Activated CD4-positive, alpha-beta T cell treated with anti-CD3 and anti-CD28 coated beads for 36 hours (primary cell): ENCODE measurements around the gene CNTNAP5. TPM values are rescaled to one million over a fixed set of nuclear protein-coding genes. Genes with fewer than 3 reads are reported as not detected.

Experiments
- ATAC-seq: fragments of 200-7000 bp; cut with Tn5 transposase; one replicate; pipeline ENCODE4 v1.10.0; 2021; ENCODE audit warnings: mild to moderate bottlenecking, moderate library complexity
- CTCF ChIA-PET: fragments of 350-600 bp; sonication (Branson Sonifier 250); formaldehyde crosslinking; loops from one replicate; lab custom pipeline; 2021; ENCODE audit warnings: antibody characterized with exemption; lab: Charles Lee
- POLR2A ChIA-PET: fragments of 350-600 bp; sonication (Branson Sonifier 250); formaldehyde crosslinking; loops from one replicate; lab custom pipeline; 2021; ENCODE audit warnings: antibody characterized with exemption, inconsistent platforms; lab: Charles Lee
- DNase-seq: peaks from one replicate; pipeline ENCODE4 v3.0.0-alpha.2; 2020
- H3K27ac Mint-ChIP-seq: one replicate; pipeline ENCODE4 v1.8.0; 2021; ENCODE audit warnings: mixed read lengths
- H3K27me3 Mint-ChIP-seq: one replicate; pipeline ENCODE4 v1.8.0; 2021; ENCODE audit warnings: mixed read lengths
- H3K36me3 Mint-ChIP-seq: one replicate; pipeline ENCODE4 v1.8.0; 2021; ENCODE audit warnings: low read depth, mixed read lengths
- H3K4me1 Mint-ChIP-seq: one replicate; pipeline ENCODE4 v1.8.0; 2021; ENCODE audit warnings: mixed read lengths
- H3K4me3 Mint-ChIP-seq: one replicate; pipeline ENCODE4 v1.8.0; 2021; ENCODE audit warnings: mild to moderate bottlenecking, moderate library complexity, mixed read lengths
- H3K9me3 Mint-ChIP-seq: one replicate; pipeline ENCODE4 v1.8.0; 2021; ENCODE audit warnings: low read depth, mixed read lengths
- intact Hi-C, 2 experiments: fragments of 100-400 bp; cut with DNase I in 1 of 2; cut with micrococcal nuclease in 1 of 2; formaldehyde crosslinking; loops; one replicate each; pipeline versions ENCODE4 v1.14.2 to v1.15.1; 2022 to 2024; cut with DNase I, micrococcal nuclease
- total RNA-seq, 2 experiments: library from RNA; stranded (reverse); gene quantifications; one replicate each; pipeline ENCODE4 v1.2.3, GENCODE V29; 2021

CNTNAP5 gene
- total RNA-seq, 2 experiments from 2014 or later, result not detected

GRCh38 chr2:124213977-124214587 lies 189.0 kb downstream of the CNTNAP5 start:
- intact Hi-C loops, result no loop called here
- Mint-ChIP-seq H3K27ac (no peak overlapping the region), H3K27me3 (no peaks in the 10 kb centered on the region), H3K4me3 (no peak overlapping the region), H3K36me3 (no peaks in the 10 kb centered on the region), H3K4me1 (no peaks in the 10 kb centered on the region), H3K9me3 (peaks cover 5% of the 10 kb centered on the region)
- ChIA-PET POLR2A (no interaction called here), CTCF (no interaction called here)
- no peak for ATAC-seq
- no peak for DNase-seq

- H3K4me1 Mint-ChIP-seq, result no peaks in the 10 kb centered on the region
- ChIA-PET CTCF (interaction anchor here (0.6 kb wide), 1 partner anchor 119 kb away, joined by 4 read pairs; no protein-coding TSS in a partner anchor), POLR2A (no interaction called here)
- intact Hi-C loops, result no loop called here
- DNase-seq (no peak), ATAC-seq (no peak)
- H3K36me3 Mint-ChIP-seq, result no peaks in the 10 kb centered on the region
- H3K9me3 Mint-ChIP-seq, result peaks cover 2% of the 10 kb centered on the region
- H3K27ac Mint-ChIP-seq, result no peak overlapping the region
- H3K27me3 Mint-ChIP-seq, result no peaks in the 10 kb centered on the region
- H3K4me3 Mint-ChIP-seq, result no peak overlapping the region
Observed at GRCh38 chr2:124246170-124246569, 221.1 kb downstream of the CNTNAP5 start.

- POLR2A ChIA-PET, result no interaction called here
- CTCF ChIA-PET, result interaction anchor here (0.8 to 1.5 kb wide), 2 partner anchors 8 to 16 kb away, joined by 3 to 6 read pairs; no protein-coding TSS in a partner anchor
- DNase-seq, result no peak
- Mint-ChIP-seq H3K36me3 (no peaks in the 10 kb centered on the region), H3K27ac (no peak overlapping the region), H3K4me1 (no peaks in the 10 kb centered on the region), H3K4me3 (no peak overlapping the region), H3K27me3 (no peaks in the 10 kb centered on the region), H3K9me3 (no peaks in the 10 kb centered on the region)
- ATAC-seq, result no peak
- intact Hi-C loops, result no loop called here
Observed at GRCh38 chr2:124248386-124248785, 223.3 kb downstream of the CNTNAP5 start.

- Mint-ChIP-seq H3K36me3 (no peaks in the 10 kb centered on the region), H3K4me1 (no peaks in the 10 kb centered on the region), H3K4me3 (no peak overlapping the region), H3K27ac (no peak overlapping the region), H3K9me3 (no peaks in the 10 kb centered on the region), H3K27me3 (no peaks in the 10 kb centered on the region)
- CTCF ChIA-PET, result interaction anchor here (0.8 kb wide), 1 partner anchor 159 kb away, joined by 3 read pairs; no protein-coding TSS in a partner anchor
- POLR2A ChIA-PET, result no interaction called here
- ATAC-seq (no peak), DNase-seq (no peak)
- intact Hi-C loops, result no loop called here
Observed at GRCh38 chr2:124250433-124250832, 225.3 kb downstream of the CNTNAP5 start.

DNA sequence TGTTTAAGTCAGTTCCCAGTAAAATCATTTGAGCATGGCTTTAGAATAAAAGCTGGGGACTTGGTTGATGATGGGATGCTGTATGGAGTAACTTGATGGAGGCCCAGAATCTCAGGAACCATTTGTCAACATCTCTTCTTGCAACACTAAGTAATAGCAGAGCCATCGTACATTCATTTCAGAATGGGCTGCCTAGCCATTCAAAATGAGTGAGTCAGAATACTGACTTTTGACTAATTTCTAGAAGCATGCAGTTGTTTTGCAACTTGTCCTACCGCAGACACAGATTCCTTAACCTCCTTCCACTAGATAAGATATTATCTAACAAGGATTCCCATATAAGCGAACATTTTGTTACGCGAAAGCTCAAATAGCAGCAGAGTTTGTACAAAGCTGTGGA lies 229.5 kb downstream of the CNTNAP5 start:
- ChIA-PET CTCF (no interaction called here), POLR2A (no interaction called here)
- DNase-seq (no peak), ATAC-seq (no peak)
- H3K4me3 Mint-ChIP-seq, result no peak overlapping the region
- H3K36me3 Mint-ChIP-seq, result no peaks in the 10 kb centered on the region
- H3K27ac Mint-ChIP-seq, result no peak overlapping the region
- intact Hi-C loops, result no loop called here
- H3K4me1 Mint-ChIP-seq, result no peaks in the 10 kb centered on the region
- H3K9me3 Mint-ChIP-seq, result peaks cover 2% of the 10 kb centered on the region
- no peaks in the 10 kb centered on the region for H3K27me3 Mint-ChIP-seq

DNA sequence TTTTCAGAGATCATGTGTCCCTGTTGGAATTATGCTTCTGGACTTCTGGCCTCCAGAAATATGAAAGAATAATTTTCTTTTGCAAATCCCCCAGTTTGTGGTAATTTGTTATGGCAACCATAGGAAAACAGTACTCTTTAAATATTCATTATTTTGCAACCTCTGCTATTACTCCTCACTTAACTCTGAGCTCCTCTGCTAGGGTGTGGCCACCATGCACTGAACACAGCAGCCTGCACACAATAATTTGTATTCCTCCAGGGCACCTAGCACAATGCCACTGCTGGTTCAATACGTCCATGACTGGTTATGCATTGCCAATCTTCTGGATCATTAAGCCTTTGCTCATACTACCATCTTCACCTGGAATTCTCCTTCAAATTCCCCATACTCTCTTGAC lies 232.0 kb downstream of the CNTNAP5 start:
- DNase-seq (no peak), ATAC-seq (no peak)
- Mint-ChIP-seq H3K27ac (no peak overlapping the region), H3K4me3 (no peak overlapping the region), H3K4me1 (no peaks in the 10 kb centered on the region), H3K36me3 (no peaks in the 10 kb centered on the region), H3K9me3 (peaks cover 4% of the 10 kb centered on the region), H3K27me3 (no peaks in the 10 kb centered on the region)
- ChIA-PET POLR2A (no interaction called here), CTCF (no interaction called here)
- intact Hi-C loops, result no loop called here

GRCh38 chr2:124258140-124258880 lies 233.2 kb downstream of the CNTNAP5 start:
- ATAC-seq, result no peak
- ChIA-PET POLR2A (no interaction called here), CTCF (no interaction called here)
- H3K9me3 Mint-ChIP-seq, result peaks cover 4% of the 10 kb centered on the region
- no peak overlapping the region for H3K27ac Mint-ChIP-seq
- intact Hi-C loops, result no loop called here
- H3K4me1 Mint-ChIP-seq, result no peaks in the 10 kb centered on the region
- H3K4me3 Mint-ChIP-seq, result no peak overlapping the region
- no peaks in the 10 kb centered on the region for H3K36me3 Mint-ChIP-seq
- no peak for DNase-seq
- no peaks in the 10 kb centered on the region for H3K27me3 Mint-ChIP-seq

- Mint-ChIP-seq H3K27ac (no peak overlapping the region), H3K4me3 (no peak overlapping the region), H3K9me3 (peaks cover 4% of the 10 kb centered on the region), H3K36me3 (no peaks in the 10 kb centered on the region), H3K27me3 (no peaks in the 10 kb centered on the region), H3K4me1 (no peaks in the 10 kb centered on the region)
- no peak for DNase-seq
- no peak for ATAC-seq
- ChIA-PET POLR2A (no interaction called here), CTCF (no interaction called here)
- intact Hi-C loops, result no loop called here
Observed at GRCh38 chr2:124261456-124261855, 236.4 kb downstream of the CNTNAP5 start.

GRCh38 chr2:124264551-124265091 lies 239.5 kb downstream of the CNTNAP5 start:
- no peak overlapping the region for H3K4me3 Mint-ChIP-seq
- no peaks in the 10 kb centered on the region for H3K4me1 Mint-ChIP-seq
- intact Hi-C loops, result no loop called here
- ATAC-seq (no peak), DNase-seq (no peak)
- no peaks in the 10 kb centered on the region for H3K27me3 Mint-ChIP-seq
- no peak overlapping the region for H3K27ac Mint-ChIP-seq
- H3K36me3 Mint-ChIP-seq, result no peaks in the 10 kb centered on the region
- ChIA-PET CTCF (no interaction called here), POLR2A (no interaction called here)
- peaks cover 3% of the 10 kb centered on the region for H3K9me3 Mint-ChIP-seq

DNA sequence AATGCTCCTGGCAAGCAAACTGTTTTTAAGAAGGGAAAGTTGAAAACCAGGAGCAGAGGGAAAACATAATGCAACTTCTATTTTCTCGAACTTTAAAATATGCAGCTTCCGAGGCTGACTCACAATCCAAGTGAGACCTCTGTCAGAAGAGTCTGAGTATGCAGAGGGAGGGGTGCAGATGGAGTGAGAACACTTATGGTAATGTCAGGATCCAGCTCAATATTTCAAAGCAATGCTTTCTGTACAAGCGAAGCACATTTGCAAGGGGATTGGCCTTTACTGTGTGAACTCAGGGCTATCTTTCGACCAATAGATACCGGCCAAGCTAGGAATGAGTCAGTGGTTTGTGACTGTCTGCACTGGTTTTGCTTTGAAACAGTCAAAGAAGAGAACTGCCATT lies 242.7 kb downstream of the CNTNAP5 start:
- Mint-ChIP-seq H3K36me3 (no peaks in the 10 kb centered on the region), H3K27ac (no peak overlapping the region), H3K4me1 (no peaks in the 10 kb centered on the region), H3K4me3 (no peak overlapping the region), H3K9me3 (no peaks in the 10 kb centered on the region), H3K27me3 (no peaks in the 10 kb centered on the region)
- DNase-seq, result no peak
- intact Hi-C loops, result no loop called here
- CTCF ChIA-PET, result interaction anchor here (0.9 kb wide), 1 partner anchor 8 kb away, joined by 3 read pairs; no protein-coding TSS in a partner anchor
- POLR2A ChIA-PET, result no interaction called here
- no peak for ATAC-seq

DNA sequence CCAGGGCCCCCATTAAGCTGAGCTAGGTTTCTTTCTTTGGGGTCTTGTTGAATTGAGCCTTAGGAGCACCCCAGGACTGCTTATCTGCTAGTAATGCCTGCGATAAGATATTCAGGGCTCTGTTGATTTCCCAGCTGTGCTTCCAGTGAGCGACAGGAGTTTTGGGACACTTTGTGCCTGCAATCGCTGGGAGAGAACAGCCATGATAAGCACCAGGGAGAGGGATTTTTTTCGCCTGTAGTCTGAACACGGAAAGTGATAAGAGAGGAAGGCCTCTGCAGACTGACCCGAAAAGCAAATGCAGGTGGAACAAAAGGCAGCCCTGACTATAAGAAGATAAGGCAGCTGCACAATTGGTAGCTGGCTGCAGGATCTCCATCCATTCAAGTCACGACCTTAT lies 244.3 kb downstream of the CNTNAP5 start:
- DNase-seq (no peak), ATAC-seq (no peak)
- intact Hi-C loops, result no loop called here
- no peak overlapping the region for H3K27ac Mint-ChIP-seq
- no peaks in the 10 kb centered on the region for H3K4me1 Mint-ChIP-seq
- CTCF ChIA-PET, result no interaction called here
- no peaks in the 10 kb centered on the region for H3K27me3 Mint-ChIP-seq
- POLR2A ChIA-PET, result no interaction called here
- no peaks in the 10 kb centered on the region for H3K9me3 Mint-ChIP-seq
- H3K4me3 Mint-ChIP-seq, result no peak overlapping the region
- H3K36me3 Mint-ChIP-seq, result no peaks in the 10 kb centered on the region

GRCh38 chr2:124272261-124272841 lies 247.3 kb downstream of the CNTNAP5 start:
- DNase-seq, result no peak
- intact Hi-C loops, result no loop called here

More at GRCh38 chr2:124272261-124272841, 247.3 kb downstream of the CNTNAP5 start:
- no peaks in the 10 kb centered on the region for H3K4me1 Mint-ChIP-seq
- CTCF ChIA-PET, result no interaction called here
- no peak overlapping the region for H3K4me3 Mint-ChIP-seq
- no peaks in the 10 kb centered on the region for H3K27me3 Mint-ChIP-seq
- H3K36me3 Mint-ChIP-seq, result no peaks in the 10 kb centered on the region
- no peak overlapping the region for H3K27ac Mint-ChIP-seq
- H3K9me3 Mint-ChIP-seq, result peaks cover 1% of the 10 kb centered on the region
- no peak for ATAC-seq
- POLR2A ChIA-PET, result no interaction called here
